ENCODE results near the gene FADS3.

Gene FADS3

GRCh38 chr11:61896665-61897386, 5.5 kb upstream of the FADS3 start:
- no peaks in the 10 kb centered on the region for H3K79me2 ChIP-seq (ENCODE audit: insufficient read depth, low read length)
- no peak for DNase-seq
- H2AFZ ChIP-seq (ENCODE audit: low read depth, low read length): no peak overlapping the region
- no peak overlapping the region for H3K4me2 ChIP-seq (ENCODE audit: insufficient read depth, low read length)
- H3K4me3 ChIP-seq (ENCODE audit: low read depth in 1 of 2, low read length in 2 of 2): no peak overlapping the region
- H3K27me3 ChIP-seq (ENCODE audit: insufficient read depth, low read length, poor library complexity): peaks cover under 1% of the 10 kb centered on the region
- H4K20me1 ChIP-seq (ENCODE audit: insufficient read depth, low read length): no peaks in the 10 kb centered on the region; the same call in 1 of the 2 replicates
- no peak overlapping the region for H3K27ac ChIP-seq (ENCODE audit: low read length)
- H3K36me3 ChIP-seq (ENCODE audit: insufficient read depth, low read length): no peaks in the 10 kb centered on the region
- H3K4me1 ChIP-seq (ENCODE audit: insufficient read depth, low read length): peaks cover 9% of the 10 kb centered on the region
- no peak overlapping the region for H3K9ac ChIP-seq (ENCODE audit: low read depth, low read length)
- ATAC-seq (ENCODE audit: insufficient read depth, low read depth): no peak
- no peaks in the 10 kb centered on the region for H3K9me3 ChIP-seq (ENCODE audit: insufficient read depth, low read length, severe bottlenecking)
- TF ChIP-seq CTCF (IDR thresholded peaks at IDR 0.05; ENCODE audit: borderline replicate concordance, extremely low read depth, low read length, poor library complexity, severe bottlenecking): no peak
- TF ChIP-seq EZH2 (IDR thresholded peaks at IDR 0.05; ENCODE audit: borderline replicate concordance, low read depth, low read length, severe bottlenecking): no peak

- no peak for ATAC-seq (ENCODE audit: insufficient read depth, low read depth)
- no peaks in the 10 kb centered on the region; the same call in 1 of the 2 replicates for H4K20me1 ChIP-seq (ENCODE audit: insufficient read depth, low read length)
- TF ChIP-seq EZH2 (IDR thresholded peaks at IDR 0.05; ENCODE audit: borderline replicate concordance, low read depth, low read length, severe bottlenecking) (no peak), CTCF (IDR thresholded peaks at IDR 0.05; ENCODE audit: borderline replicate concordance, extremely low read depth, low read length, poor library complexity, severe bottlenecking) (no peak)
These were observed 4.3 kb upstream of the FADS3 start for GRCh38 chr11:61895718-61896059.

GRCh38 chr11:61895046-61895717, 3.8 kb upstream of the FADS3 start:
- no peak overlapping the region for H2AFZ ChIP-seq (ENCODE audit: low read depth, low read length)
- H3K9ac ChIP-seq (ENCODE audit: low read depth, low read length): no peak overlapping the region
- no peaks in the 10 kb centered on the region for H3K36me3 ChIP-seq (ENCODE audit: insufficient read depth, low read length)
- no peak for TF ChIP-seq EZH2 (IDR thresholded peaks at IDR 0.05; ENCODE audit: borderline replicate concordance, low read depth, low read length, severe bottlenecking)
- no peaks in the 10 kb centered on the region; the same call in 1 of the 2 replicates for H4K20me1 ChIP-seq (ENCODE audit: insufficient read depth, low read length)
- no peak for ATAC-seq (ENCODE audit: insufficient read depth, low read depth)
- peaks cover 24% of the 10 kb centered on the region for H3K4me1 ChIP-seq (ENCODE audit: insufficient read depth, low read length)
- DNase-seq: no peak
- H3K27me3 ChIP-seq (ENCODE audit: insufficient read depth, low read length, poor library complexity): peaks cover 4% of the 10 kb centered on the region
- H3K9me3 ChIP-seq (ENCODE audit: insufficient read depth, low read length, severe bottlenecking): no peaks in the 10 kb centered on the region
- no peaks in the 10 kb centered on the region for H3K79me2 ChIP-seq (ENCODE audit: insufficient read depth, low read length)
- H3K4me2 ChIP-seq (ENCODE audit: insufficient read depth, low read length): no peak overlapping the region
- no peak overlapping the region for H3K27ac ChIP-seq (ENCODE audit: low read length)
- H3K4me3 ChIP-seq (ENCODE audit: low read depth in 1 of 2, low read length in 2 of 2): no peak overlapping the region

More at GRCh38 chr11:61895718-61896059, 4.3 kb upstream of the FADS3 start:
- Histone ChIP-seq H3K4me1 (ENCODE audit: insufficient read depth, low read length) (peaks cover 19% of the 10 kb centered on the region), H2AFZ (ENCODE audit: low read depth, low read length) (no peak overlapping the region), H3K79me2 (ENCODE audit: insufficient read depth, low read length) (no peaks in the 10 kb centered on the region), H3K4me2 (ENCODE audit: insufficient read depth, low read length) (no peak overlapping the region), H3K27ac (ENCODE audit: low read length) (no peak overlapping the region), H3K36me3 (ENCODE audit: insufficient read depth, low read length) (no peaks in the 10 kb centered on the region), H3K9ac (ENCODE audit: low read depth, low read length) (no peak overlapping the region), H3K9me3 (ENCODE audit: insufficient read depth, low read length, severe bottlenecking) (no peaks in the 10 kb centered on the region), H3K27me3 (ENCODE audit: insufficient read depth, low read length, poor library complexity) (peaks cover 4% of the 10 kb centered on the region), H3K4me3 (ENCODE audit: low read depth in 1 of 2, low read length in 2 of 2) (no peak overlapping the region)
- no peak for DNase-seq

- Histone ChIP-seq H3K4me2 (ENCODE audit: insufficient read depth, low read length) (no peak overlapping the region), H2AFZ (ENCODE audit: low read depth, low read length) (no peak overlapping the region), H4K20me1 (ENCODE audit: insufficient read depth, low read length) (no peaks in the 10 kb centered on the region; the same call in 1 of the 2 replicates), H3K4me1 (ENCODE audit: insufficient read depth, low read length) (peaks cover 25% of the 10 kb centered on the region), H3K27me3 (ENCODE audit: insufficient read depth, low read length, poor library complexity) (peaks cover 4% of the 10 kb centered on the region), H3K36me3 (ENCODE audit: insufficient read depth, low read length) (no peaks in the 10 kb centered on the region), H3K79me2 (ENCODE audit: insufficient read depth, low read length) (no peaks in the 10 kb centered on the region), H3K9ac (ENCODE audit: low read depth, low read length) (no peak overlapping the region), H3K4me3 (ENCODE audit: low read depth in 1 of 2, low read length in 2 of 2) (no peak overlapping the region), H3K9me3 (ENCODE audit: insufficient read depth, low read length, severe bottlenecking) (no peaks in the 10 kb centered on the region), H3K27ac (ENCODE audit: low read length) (no peak overlapping the region)
- ATAC-seq (ENCODE audit: insufficient read depth, low read depth) (no peak), DNase-seq (no peak)
- TF ChIP-seq CTCF (IDR thresholded peaks at IDR 0.05; ENCODE audit: borderline replicate concordance, extremely low read depth, low read length, poor library complexity, severe bottlenecking) (no peak), EZH2 (IDR thresholded peaks at IDR 0.05; ENCODE audit: borderline replicate concordance, low read depth, low read length, severe bottlenecking) (no peak)
These were observed 2.6 kb upstream of the FADS3 start for GRCh38 chr11:61893981-61894380.
